LNCaP clone FGC (cell line): ENCODE measurements around the gene MCM5.

Experiments used
- DNase-seq: peaks from one replicate; pipeline ENCODE4 v3.0.0-alpha.2; 2011; ENCODE audit warnings: low read depth
- H3K4me3 ChIP-seq: 2 replicates; pipeline ENCODE4 v1.5.1; 2011; ENCODE audit warnings: mild to moderate bottlenecking, low read depth, low read length, control low read depth
- TF ChIP-seq, protein P1 (sequence below): IDR thresholded peaks from 2 replicates; pipeline ENCODE4 v1.5.1; 2012; ENCODE audit warnings: mild to moderate bottlenecking; ENCODE audit not compliant: control insufficient read depth, insufficient read depth; ENCODE audit errors: extremely low read depth

The MCM5 gene

DNA sequence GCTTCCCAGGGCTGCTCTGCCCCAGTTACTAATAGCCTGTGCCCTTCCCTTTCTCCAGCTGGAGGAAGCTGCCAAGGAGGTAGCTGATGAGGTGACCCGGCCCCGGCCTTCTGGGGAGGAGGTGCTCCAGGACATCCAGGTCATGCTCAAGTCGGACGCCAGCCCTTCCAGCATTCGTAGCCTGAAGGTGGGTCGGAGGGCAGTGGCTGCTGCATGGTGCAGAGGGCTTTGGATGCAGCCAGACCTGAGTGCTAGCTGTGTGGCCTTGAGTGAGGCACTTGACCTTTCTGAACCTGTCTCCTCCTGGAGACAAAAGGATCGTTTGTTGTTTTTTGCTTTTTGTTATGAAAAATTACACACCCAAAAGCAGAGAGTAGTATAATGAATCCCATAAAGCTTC lies 3.4 kb downstream of the MCM5 start:
- TF ChIP-seq, protein P1, sequence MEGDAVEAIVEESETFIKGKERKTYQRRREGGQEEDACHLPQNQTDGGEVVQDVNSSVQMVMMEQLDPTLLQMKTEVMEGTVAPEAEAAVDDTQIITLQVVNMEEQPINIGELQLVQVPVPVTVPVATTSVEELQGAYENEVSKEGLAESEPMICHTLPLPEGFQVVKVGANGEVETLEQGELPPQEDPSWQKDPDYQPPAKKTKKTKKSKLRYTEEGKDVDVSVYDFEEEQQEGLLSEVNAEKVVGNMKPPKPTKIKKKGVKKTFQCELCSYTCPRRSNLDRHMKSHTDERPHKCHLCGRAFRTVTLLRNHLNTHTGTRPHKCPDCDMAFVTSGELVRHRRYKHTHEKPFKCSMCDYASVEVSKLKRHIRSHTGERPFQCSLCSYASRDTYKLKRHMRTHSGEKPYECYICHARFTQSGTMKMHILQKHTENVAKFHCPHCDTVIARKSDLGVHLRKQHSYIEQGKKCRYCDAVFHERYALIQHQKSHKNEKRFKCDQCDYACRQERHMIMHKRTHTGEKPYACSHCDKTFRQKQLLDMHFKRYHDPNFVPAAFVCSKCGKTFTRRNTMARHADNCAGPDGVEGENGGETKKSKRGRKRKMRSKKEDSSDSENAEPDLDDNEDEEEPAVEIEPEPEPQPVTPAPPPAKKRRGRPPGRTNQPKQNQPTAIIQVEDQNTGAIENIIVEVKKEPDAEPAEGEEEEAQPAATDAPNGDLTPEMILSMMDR, result no peak
- no peak for DNase-seq

DNA sequence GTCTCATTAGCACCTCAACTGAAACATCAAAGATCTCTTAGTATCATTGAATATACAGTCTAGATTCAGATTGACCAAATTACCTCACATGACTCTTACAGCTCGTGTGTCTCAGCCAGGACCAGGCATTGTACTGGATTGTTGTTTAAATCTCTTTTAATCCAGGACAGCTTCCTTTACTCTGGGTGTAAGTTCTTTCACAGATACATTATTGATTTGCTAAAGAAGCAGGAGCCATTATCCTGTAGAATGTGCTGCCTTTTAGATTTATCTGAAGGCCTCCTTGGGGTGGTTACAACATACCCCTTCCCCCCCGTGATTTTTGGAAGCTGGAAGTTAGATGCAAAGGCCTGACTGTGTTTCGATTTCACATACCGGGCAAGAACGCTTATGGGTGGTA lies 4.2 kb downstream of the MCM5 start:
- H3K4me3 ChIP-seq, result no peak overlapping the region
- DNase-seq, result no peak
- TF ChIP-seq, protein P1, result no peak

More for the DNA sequence above, 3.4 kb downstream of the MCM5 start:
- H3K4me3 ChIP-seq, result no peak overlapping the region

DNA sequence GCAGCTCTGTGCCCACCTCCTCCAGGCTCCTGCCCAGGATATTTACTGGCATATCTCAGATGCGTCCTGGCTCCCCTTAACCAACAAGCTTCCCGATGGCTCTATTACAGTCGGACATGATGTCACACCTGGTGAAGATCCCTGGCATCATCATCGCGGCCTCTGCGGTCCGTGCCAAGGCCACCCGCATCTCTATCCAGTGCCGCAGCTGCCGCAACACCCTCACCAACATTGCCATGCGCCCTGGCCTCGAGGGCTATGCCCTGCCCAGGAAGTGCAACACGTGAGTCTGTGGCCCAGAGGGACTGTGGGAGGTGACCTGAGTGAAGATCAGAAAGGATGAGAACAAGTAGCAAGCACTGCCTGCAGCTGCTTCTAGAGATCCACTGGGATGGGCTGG lies 6.5 kb downstream of the MCM5 start:
- DNase-seq, result no peak
- TF ChIP-seq, protein P1, result no peak
- no peak overlapping the region for H3K4me3 ChIP-seq

DNA sequence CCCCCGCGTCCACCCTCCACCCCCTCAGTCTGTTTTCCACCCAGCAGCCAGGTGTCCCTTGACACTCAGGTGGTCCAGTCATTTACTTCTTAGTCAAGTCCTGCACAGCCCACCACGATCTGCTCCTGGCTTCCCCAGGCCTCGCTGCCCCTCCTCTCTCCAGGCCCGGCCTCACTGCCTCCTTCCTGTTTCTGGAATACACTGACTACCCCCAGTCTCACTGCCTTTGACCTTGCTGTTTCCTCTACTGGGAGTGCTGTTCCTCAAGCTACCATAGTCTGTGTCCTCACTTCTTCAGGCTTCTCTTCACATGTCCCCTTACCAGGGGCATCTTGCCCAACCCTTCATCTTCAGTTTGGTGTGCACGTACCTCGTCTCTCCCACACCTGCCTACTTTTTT lies 7.4 kb downstream of the MCM5 start:
- TF ChIP-seq, protein P1, result no peak
- H3K4me3 ChIP-seq, result no peak overlapping the region
- DNase-seq, result no peak

DNA sequence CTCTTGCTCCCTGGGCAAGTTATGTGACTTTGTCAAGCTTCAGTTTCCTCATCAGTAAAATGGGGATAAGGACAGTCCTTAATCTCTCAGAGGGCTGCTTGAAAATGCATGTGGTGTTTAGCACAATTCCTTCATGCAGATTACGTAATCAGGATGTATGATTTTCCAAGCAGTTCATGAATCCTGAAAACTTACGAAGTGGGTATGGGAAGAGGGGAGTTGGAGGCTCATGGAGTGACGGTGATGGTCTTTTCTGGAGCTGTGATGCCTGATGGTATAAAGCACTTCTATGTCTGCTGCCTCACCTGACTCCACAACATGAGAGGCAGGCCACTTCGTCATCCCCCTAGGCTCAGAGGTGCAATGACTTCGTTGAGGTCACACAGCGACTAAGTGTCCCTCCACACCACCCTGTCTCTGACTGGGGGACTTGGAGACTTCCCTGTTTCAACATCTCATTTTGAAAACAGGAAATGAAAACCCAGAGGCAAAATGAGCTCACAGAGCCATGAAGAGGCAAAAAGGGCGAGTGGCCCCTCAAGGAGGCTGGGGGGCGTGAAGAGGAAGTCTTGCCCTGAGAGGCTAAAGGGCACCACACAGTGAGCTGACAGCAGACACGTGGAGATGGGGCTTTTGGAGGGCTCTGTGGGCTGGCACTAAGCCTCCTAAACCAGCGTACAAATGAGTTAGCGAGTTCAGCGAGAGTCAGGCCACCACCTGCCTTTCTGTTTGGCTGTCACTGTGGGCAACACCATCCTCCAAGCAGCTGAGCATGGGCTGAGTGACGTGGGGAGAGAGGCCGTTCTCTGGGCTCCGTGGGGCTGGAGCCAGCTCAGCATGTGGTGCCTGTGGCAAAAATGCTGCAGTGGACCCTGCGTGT lies 10.1 kb downstream of the MCM5 start:
- TF ChIP-seq, protein P1, result no peak
- no peak for DNase-seq
- H3K4me3 ChIP-seq, result no peak overlapping the region

DNA sequence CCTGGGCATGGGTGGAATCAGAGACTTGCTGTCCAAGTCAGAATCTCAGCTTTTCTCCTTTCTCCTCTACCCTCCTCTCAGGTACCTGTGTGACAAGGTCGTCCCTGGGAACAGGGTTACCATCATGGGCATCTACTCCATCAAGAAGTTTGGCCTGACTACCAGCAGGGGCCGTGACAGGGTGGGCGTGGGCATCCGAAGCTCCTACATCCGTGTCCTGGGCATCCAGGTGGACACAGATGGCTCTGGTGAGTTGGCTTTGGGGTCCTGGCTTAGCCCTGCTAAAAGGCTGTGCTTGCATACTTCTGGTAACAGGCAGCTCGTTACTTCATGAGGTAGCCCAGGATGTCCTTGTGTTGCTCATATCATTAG lies 10.7 kb downstream of the MCM5 start:
- no peak for DNase-seq
- TF ChIP-seq, protein P1, result no peak
- H3K4me3 ChIP-seq, result no peak overlapping the region

DNA sequence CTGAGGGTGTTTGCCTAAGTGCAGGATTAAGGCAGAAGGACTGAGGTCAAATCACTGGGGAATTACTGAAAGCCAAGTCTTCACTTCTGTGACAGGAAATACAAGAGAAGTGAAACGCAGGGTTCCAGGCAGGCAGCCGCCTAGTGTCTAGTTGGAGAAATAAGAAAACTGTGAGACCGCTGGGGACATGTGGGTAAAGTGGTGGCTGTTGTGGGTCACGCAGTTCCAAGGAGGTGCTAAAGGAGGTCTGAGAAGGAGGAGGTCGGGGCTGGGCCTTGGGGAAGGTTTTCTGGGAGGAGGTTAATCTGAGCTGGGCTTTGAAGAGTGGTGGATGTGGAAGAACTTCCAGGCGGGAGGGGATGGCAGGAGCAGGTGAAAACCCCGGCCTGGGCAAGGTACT lies 11.2 kb downstream of the MCM5 start:
- H3K4me3 ChIP-seq, result no peak overlapping the region
- no peak for DNase-seq

More for the DNA sequence above, 11.2 kb downstream of the MCM5 start:
- TF ChIP-seq, protein P1, result no peak
